ENCODE results near the gene SDS. TPM values are rescaled to one million over a fixed set of nuclear protein-coding genes. Genes with fewer than 3 reads are reported as not detected.

Gene SDS
- total and polyA plus RNA-seq, 4 donors, result 0.65 to 433 (median 77.9) TPM

DNA sequence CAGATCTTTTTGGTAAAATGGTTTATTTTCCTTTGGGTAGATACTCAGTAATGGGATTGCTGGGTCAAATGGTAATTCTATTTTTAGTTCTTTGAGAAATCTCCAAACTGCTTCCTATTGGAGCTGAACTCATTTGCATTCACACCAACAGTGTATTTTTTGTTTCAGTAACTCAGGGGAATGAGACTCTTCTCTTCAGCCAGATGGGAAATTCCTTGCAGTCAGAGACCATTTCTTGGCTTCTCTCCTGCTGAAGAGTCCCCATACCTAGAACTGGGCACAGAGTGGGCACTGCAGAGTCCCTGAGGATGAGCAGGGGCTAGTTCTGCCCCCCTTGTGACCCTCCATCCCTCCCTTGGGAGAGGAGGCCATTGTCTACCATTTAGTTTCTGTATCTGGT lies 29.3 kb upstream of the SDS start:
- DNase-seq (ENCODE audit: low spot score), result no peak
- no peak for TF ChIP-seq FOXA1 (IDR thresholded peaks at IDR 0.05)
- TF ChIP-seq, protein P1, sequence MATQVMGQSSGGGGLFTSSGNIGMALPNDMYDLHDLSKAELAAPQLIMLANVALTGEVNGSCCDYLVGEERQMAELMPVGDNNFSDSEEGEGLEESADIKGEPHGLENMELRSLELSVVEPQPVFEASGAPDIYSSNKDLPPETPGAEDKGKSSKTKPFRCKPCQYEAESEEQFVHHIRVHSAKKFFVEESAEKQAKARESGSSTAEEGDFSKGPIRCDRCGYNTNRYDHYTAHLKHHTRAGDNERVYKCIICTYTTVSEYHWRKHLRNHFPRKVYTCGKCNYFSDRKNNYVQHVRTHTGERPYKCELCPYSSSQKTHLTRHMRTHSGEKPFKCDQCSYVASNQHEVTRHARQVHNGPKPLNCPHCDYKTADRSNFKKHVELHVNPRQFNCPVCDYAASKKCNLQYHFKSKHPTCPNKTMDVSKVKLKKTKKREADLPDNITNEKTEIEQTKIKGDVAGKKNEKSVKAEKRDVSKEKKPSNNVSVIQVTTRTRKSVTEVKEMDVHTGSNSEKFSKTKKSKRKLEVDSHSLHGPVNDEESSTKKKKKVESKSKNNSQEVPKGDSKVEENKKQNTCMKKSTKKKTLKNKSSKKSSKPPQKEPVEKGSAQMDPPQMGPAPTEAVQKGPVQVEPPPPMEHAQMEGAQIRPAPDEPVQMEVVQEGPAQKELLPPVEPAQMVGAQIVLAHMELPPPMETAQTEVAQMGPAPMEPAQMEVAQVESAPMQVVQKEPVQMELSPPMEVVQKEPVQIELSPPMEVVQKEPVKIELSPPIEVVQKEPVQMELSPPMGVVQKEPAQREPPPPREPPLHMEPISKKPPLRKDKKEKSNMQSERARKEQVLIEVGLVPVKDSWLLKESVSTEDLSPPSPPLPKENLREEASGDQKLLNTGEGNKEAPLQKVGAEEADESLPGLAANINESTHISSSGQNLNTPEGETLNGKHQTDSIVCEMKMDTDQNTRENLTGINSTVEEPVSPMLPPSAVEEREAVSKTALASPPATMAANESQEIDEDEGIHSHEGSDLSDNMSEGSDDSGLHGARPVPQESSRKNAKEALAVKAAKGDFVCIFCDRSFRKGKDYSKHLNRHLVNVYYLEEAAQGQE (IDR thresholded peaks at IDR 0.05), result no peak
- TF ChIP-seq RAD21 (IDR thresholded peaks at IDR 0.05), result no peak
- no peak for TF ChIP-seq HNF4G (IDR thresholded peaks at IDR 0.05)
- no peak for TF ChIP-seq NR2F2 (IDR thresholded peaks at IDR 0.05)
- TF ChIP-seq JUND (IDR thresholded peaks at IDR 0.05), result no peak
- no peak for TF ChIP-seq GABPA (IDR thresholded peaks at IDR 0.05 in 1 of 2, conservative IDR thresholded peaks at IDR 0.05 in 1 of 2)
- H3K36me3 ChIP-seq (ENCODE audit: control insufficient read depth in 4 of 4, insufficient read depth in 3 of 4, low read depth in 1 of 4, low read length in 3 of 4), result peaks cover 0 to 3% (median under 1%) of the 10 kb centered on the region in 4 donors
- no peaks in the 10 kb centered on the region for H3K4me1 ChIP-seq (ENCODE audit: control insufficient read depth in 4 of 4, insufficient read depth in 4 of 4, low read length in 3 of 4)
- no peaks in the 10 kb centered on the region for H3K9me3 ChIP-seq (ENCODE audit: control insufficient read depth in 4 of 4, low read length in 3 of 4)
- no peaks in the 10 kb centered on the region for H3K27me3 ChIP-seq (ENCODE audit: control insufficient read depth in 4 of 4, insufficient read depth in 4 of 4, low read length in 3 of 4)
- H3K4me3 ChIP-seq (ENCODE audit: low read depth in 1 of 3, low read length in 3 of 3), result no peak overlapping the region
- H3K27ac ChIP-seq (ENCODE audit: low read depth in 1 of 2, low read length in 2 of 2), result no peak overlapping the region
- no peak overlapping the region for H3K9ac ChIP-seq (ENCODE audit: low read depth in 1 of 2, low read length in 2 of 2)

- no peak for DNase-seq (ENCODE audit: low spot score)
- WGBS, result 83% methylated on average over 1 of the region's 1 CpG
- H3K4me3 ChIP-seq (ENCODE audit: low read depth in 1 of 3, low read length in 3 of 3), result no peak overlapping the region
- no peak overlapping the region for H3K27ac ChIP-seq (ENCODE audit: low read depth in 1 of 2, low read length in 2 of 2)
- no peaks in the 10 kb centered on the region for H3K27me3 ChIP-seq (ENCODE audit: control insufficient read depth in 4 of 4, insufficient read depth in 4 of 4, low read length in 3 of 4)
- TF ChIP-seq RAD21 (IDR thresholded peaks at IDR 0.05) (no peak), JUND (IDR thresholded peaks at IDR 0.05) (no peak), GABPA (IDR thresholded peaks at IDR 0.05 in 1 of 2, conservative IDR thresholded peaks at IDR 0.05 in 1 of 2) (no peak), HNF4G (IDR thresholded peaks at IDR 0.05) (no peak), TAF1 (conservative IDR thresholded peaks at IDR 0.05) (no peak), HNF4A (conservative IDR thresholded peaks at IDR 0.05) (no peak), EGR1 (IDR thresholded peaks at IDR 0.05; ENCODE audit: low read depth in 2 of 2) (no peak), FOXA1 (IDR thresholded peaks at IDR 0.05) (no peak), CTCF (IDR thresholded peaks at IDR 0.05; ENCODE audit: low read depth, low read length, missing input control) (no peak), NR2F2 (IDR thresholded peaks at IDR 0.05) (no peak), RXRA (IDR thresholded peaks at IDR 0.05) (no peak), SP1 (IDR thresholded peaks at IDR 0.05) (no peak), ZBTB33 (IDR thresholded peaks at IDR 0.05) (no peak), YY1 (IDR thresholded peaks at IDR 0.05) (no peak)
- TF ChIP-seq, protein P2, sequence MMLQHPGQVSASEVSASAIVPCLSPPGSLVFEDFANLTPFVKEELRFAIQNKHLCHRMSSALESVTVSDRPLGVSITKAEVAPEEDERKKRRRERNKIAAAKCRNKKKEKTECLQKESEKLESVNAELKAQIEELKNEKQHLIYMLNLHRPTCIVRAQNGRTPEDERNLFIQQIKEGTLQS (IDR thresholded peaks at IDR 0.05), result no peak
- TF ChIP-seq, protein P1 (IDR thresholded peaks at IDR 0.05), result no peak
- TF ChIP-seq, protein P3, sequence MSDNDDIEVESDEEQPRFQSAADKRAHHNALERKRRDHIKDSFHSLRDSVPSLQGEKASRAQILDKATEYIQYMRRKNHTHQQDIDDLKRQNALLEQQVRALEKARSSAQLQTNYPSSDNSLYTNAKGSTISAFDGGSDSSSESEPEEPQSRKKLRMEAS (IDR thresholded peaks at IDR 0.05), result no peak
- H3K36me3 ChIP-seq (ENCODE audit: control insufficient read depth in 4 of 4, insufficient read depth in 3 of 4, low read depth in 1 of 4, low read length in 3 of 4), result no peaks in the 10 kb centered on the region
- H3K9ac ChIP-seq (ENCODE audit: low read depth in 1 of 2, low read length in 2 of 2), result no peak overlapping the region
- no peaks in the 10 kb centered on the region for H3K9me3 ChIP-seq (ENCODE audit: control insufficient read depth in 4 of 4, low read length in 3 of 4)
- peaks cover 0 to 2% (median under 1%) of the 10 kb centered on the region in 4 donors for H3K4me1 ChIP-seq (ENCODE audit: control insufficient read depth in 4 of 4, insufficient read depth in 4 of 4, low read length in 3 of 4)
Measured at GRCh38 chr12:113428482-113428881, 24.8 kb upstream of the SDS start.
